ENCODE data around the gene TRPM2.
A peak's percentile ranks its signal among the peaks of the same experiment; 100 is the strongest.

The TRPM2 gene

DNA sequence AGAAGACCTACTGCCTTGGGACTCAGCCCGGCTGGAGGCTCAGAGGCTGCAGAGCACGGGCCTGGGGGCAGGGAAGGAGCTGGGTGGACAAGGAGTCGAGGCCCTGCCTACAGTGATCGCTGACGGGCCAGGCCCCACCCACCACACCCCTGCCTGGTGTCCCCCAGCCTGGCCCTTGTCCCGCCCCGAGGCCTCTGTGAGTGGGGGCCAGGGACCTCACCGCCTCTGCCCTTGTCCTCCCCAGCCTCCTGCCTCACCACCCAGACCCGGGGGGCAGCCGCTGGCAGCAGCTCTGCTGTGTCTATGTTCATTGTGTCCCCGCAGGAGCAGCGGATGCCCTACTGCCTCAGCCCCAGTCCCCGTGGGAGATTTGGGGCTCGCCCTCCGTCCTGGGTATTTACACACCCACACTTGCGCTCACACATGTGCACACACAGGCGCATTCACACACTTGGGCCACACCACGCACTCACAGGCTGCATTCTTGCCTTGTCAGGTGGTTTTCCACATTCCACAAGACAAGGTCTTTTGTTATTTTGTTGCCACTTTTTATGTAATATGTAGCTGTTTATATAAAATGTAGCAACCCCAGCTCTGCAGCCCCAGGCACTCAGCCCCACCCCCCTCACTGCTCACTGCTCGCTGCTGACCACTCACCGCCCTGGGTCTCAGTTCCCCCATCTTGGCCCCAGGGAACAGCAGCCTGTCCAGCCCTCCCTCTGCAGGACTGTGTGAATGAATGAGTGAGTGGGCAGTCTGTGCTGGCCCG is 46.3 kb upstream of the TRPM2 start:
- Histone ChIP-seq H3K79me1 (ENCODE audit: low read length) (no peaks in the 10 kb centered on the region), H3K4me3 (ENCODE audit: low read depth, low read length) (no peak overlapping the region), H3K4me1 (ENCODE audit: control insufficient read depth in 1 of 2, insufficient read depth in 2 of 2, low read length in 2 of 2) (no peaks in the 10 kb centered on the region), H2AFZ (ENCODE audit: insufficient read depth, low read length, poor library complexity) (no peak overlapping the region), H2BK12ac (ENCODE audit: low read length) (no peak overlapping the region), H4K12ac (ENCODE audit: low read depth, low read length) (no peak overlapping the region), H3K4me2 (ENCODE audit: low read length) (no peak overlapping the region), H3K4ac (ENCODE audit: low read depth, low read length) (no peak overlapping the region), H3K36me3 (ENCODE audit: control insufficient read depth in 1 of 2, insufficient read depth in 2 of 2, low read length in 2 of 2) (peaks cover 39 to 40% of the 10 kb centered on the region in 2 experiments), H3K27me3 (ENCODE audit: insufficient read depth, low read length) (no peaks in the 10 kb centered on the region), H4K91ac (ENCODE audit: low read depth, low read length) (no peak overlapping the region), H3K14ac (ENCODE audit: low read length) (no peak overlapping the region), H3K18ac (ENCODE audit: low read length) (peak overlapping the region; percentile 2), H3K27ac (ENCODE audit: low read depth, low read length) (no peak overlapping the region), H3K23ac (ENCODE audit: low read length) (no peak overlapping the region), H3K9ac (ENCODE audit: low read length) (no peak overlapping the region), H2AK5ac (ENCODE audit: low read length) (no peak overlapping the region), H3K9me3 (ENCODE audit: insufficient read depth, low read depth, low read length) (peaks cover 1% of the 10 kb centered on the region), H2BK120ac (ENCODE audit: insufficient read depth, low read length, poor library complexity) (no peak overlapping the region), H4K8ac (ENCODE audit: low read depth, low read length) (no peak overlapping the region), H2BK5ac (ENCODE audit: low read depth, low read length, poor library complexity) (no peak overlapping the region), H3K79me2 (ENCODE audit: control insufficient read depth, insufficient read depth, low read length, poor library complexity) (no peaks in the 10 kb centered on the region)
- no peak for DNase-seq
- WGBS (ENCODE audit: extremely low coverage, insufficient coverage, insufficient read length), result no CpG with 5 or more reads among the region's 21 CpGs

DNA sequence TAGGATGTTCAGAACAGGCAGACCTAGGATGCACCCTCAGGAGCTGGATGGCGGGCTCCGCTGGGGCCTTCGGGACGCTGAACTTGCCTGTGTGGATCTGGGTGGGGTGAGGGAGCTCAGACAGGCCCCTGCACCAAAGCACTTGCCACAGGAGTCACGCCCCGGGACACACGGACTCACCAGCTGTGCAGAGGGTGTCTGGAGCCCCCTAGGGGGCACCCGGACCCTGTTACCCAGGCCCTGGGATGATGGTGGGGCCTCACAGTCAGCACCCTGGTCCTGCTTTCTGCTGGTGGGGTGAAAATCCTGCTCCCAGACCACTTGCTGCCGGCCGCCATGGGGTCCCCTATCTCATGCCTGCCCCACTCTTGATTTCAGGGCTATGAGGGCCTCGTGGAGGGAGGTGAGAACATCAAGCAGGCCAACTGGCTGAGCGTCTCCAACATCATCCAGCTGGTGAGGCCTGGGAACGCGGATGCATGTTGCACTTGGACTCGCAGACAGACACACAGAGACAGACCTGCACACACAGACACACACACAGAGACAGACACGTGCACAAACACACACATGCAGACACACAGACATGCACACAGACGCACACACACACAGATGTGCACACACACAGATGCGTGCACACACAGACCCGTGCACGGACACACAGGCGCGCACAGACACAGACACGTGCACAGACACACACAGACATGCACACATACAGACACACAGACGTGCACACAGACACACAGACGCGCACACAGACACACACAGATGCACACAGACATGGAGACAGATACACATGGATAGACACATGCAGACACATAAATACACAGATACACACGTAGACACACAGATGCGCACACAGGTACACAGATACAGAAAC is 42.6 kb upstream of the TRPM2 start:
- no CpG with 5 or more reads among the region's 28 CpGs for WGBS (ENCODE audit: extremely low coverage, insufficient coverage, insufficient read length)
- Histone ChIP-seq H3K4me2 (ENCODE audit: low read length) (no peak overlapping the region), H3K27me3 (ENCODE audit: insufficient read depth, low read length) (no peaks in the 10 kb centered on the region)

GRCh38 chr21:44312089-44312488 is 41.3 kb upstream of the TRPM2 start:
- H4K91ac ChIP-seq (ENCODE audit: low read depth, low read length), result no peak overlapping the region
- WGBS (ENCODE audit: extremely low coverage, insufficient coverage, insufficient read length), result no CpG with 5 or more reads among the region's 22 CpGs
- no peak overlapping the region for H3K4me2 ChIP-seq (ENCODE audit: low read length)
- no peak overlapping the region for H3K18ac ChIP-seq (ENCODE audit: low read length)
- no peak overlapping the region for H2AFZ ChIP-seq (ENCODE audit: insufficient read depth, low read length, poor library complexity)
- H3K23ac ChIP-seq (ENCODE audit: low read length), result no peak overlapping the region
- H3K9me3 ChIP-seq (ENCODE audit: insufficient read depth, low read depth, low read length), result peaks cover 6% of the 10 kb centered on the region
- no peak overlapping the region for H4K12ac ChIP-seq (ENCODE audit: low read depth, low read length)
- H2AK5ac ChIP-seq (ENCODE audit: low read length), result no peak overlapping the region
- peaks cover 76 to 81% of the 10 kb centered on the region in 2 experiments for H3K36me3 ChIP-seq (ENCODE audit: control insufficient read depth in 1 of 2, insufficient read depth in 2 of 2, low read length in 2 of 2)
- no peak overlapping the region for H3K4ac ChIP-seq (ENCODE audit: low read depth, low read length)
- no peak overlapping the region for H3K14ac ChIP-seq (ENCODE audit: low read length)
- H3K4me1 ChIP-seq (ENCODE audit: control insufficient read depth in 1 of 2, insufficient read depth in 2 of 2, low read length in 2 of 2), result no peaks in the 10 kb centered on the region
- DNase-seq, result no peak
- no peak overlapping the region for H4K8ac ChIP-seq (ENCODE audit: low read depth, low read length)
- no peak overlapping the region for H2BK120ac ChIP-seq (ENCODE audit: insufficient read depth, low read length, poor library complexity)
- no peak overlapping the region for H2BK5ac ChIP-seq (ENCODE audit: low read depth, low read length, poor library complexity)
- H2BK12ac ChIP-seq (ENCODE audit: low read length), result no peak overlapping the region
- no peak overlapping the region for H3K27ac ChIP-seq (ENCODE audit: low read depth, low read length)
- no peaks in the 10 kb centered on the region for H3K79me1 ChIP-seq (ENCODE audit: low read length)
- no peaks in the 10 kb centered on the region for H3K79me2 ChIP-seq (ENCODE audit: control insufficient read depth, insufficient read depth, low read length, poor library complexity)
- H3K9ac ChIP-seq (ENCODE audit: low read length), result no peak overlapping the region
- H3K4me3 ChIP-seq (ENCODE audit: low read depth, low read length), result no peak overlapping the region
- H3K27me3 ChIP-seq (ENCODE audit: insufficient read depth, low read length), result no peaks in the 10 kb centered on the region

More for the DNA sequence above, 42.6 kb upstream of the TRPM2 start:
- DNase-seq, result no peak
- Histone ChIP-seq H2AK5ac (ENCODE audit: low read length) (no peak overlapping the region), H3K36me3 (ENCODE audit: control insufficient read depth in 1 of 2, insufficient read depth in 2 of 2, low read length in 2 of 2) (peaks cover 72 to 73% of the 10 kb centered on the region in 2 experiments), H3K14ac (ENCODE audit: low read length) (no peak overlapping the region), H3K79me1 (ENCODE audit: low read length) (no peaks in the 10 kb centered on the region), H3K9ac (ENCODE audit: low read length) (no peak overlapping the region), H4K12ac (ENCODE audit: low read depth, low read length) (no peak overlapping the region), H2AFZ (ENCODE audit: insufficient read depth, low read length, poor library complexity) (no peak overlapping the region), H3K4me1 (ENCODE audit: control insufficient read depth in 1 of 2, insufficient read depth in 2 of 2, low read length in 2 of 2) (no peaks in the 10 kb centered on the region), H4K8ac (ENCODE audit: low read depth, low read length) (no peak overlapping the region), H2BK12ac (ENCODE audit: low read length) (no peak overlapping the region), H3K4me3 (ENCODE audit: low read depth, low read length) (peak overlapping the region; percentile 6), H4K91ac (ENCODE audit: low read depth, low read length) (no peak overlapping the region), H3K9me3 (ENCODE audit: insufficient read depth, low read depth, low read length) (peaks cover 1% of the 10 kb centered on the region), H3K27ac (ENCODE audit: low read depth, low read length) (no peak overlapping the region), H3K79me2 (ENCODE audit: control insufficient read depth, insufficient read depth, low read length, poor library complexity) (no peaks in the 10 kb centered on the region), H2BK120ac (ENCODE audit: insufficient read depth, low read length, poor library complexity) (no peak overlapping the region), H3K4ac (ENCODE audit: low read depth, low read length) (no peak overlapping the region), H2BK5ac (ENCODE audit: low read depth, low read length, poor library complexity) (no peak overlapping the region), H3K18ac (ENCODE audit: low read length) (no peak overlapping the region), H3K23ac (ENCODE audit: low read length) (no peak overlapping the region)

DNA sequence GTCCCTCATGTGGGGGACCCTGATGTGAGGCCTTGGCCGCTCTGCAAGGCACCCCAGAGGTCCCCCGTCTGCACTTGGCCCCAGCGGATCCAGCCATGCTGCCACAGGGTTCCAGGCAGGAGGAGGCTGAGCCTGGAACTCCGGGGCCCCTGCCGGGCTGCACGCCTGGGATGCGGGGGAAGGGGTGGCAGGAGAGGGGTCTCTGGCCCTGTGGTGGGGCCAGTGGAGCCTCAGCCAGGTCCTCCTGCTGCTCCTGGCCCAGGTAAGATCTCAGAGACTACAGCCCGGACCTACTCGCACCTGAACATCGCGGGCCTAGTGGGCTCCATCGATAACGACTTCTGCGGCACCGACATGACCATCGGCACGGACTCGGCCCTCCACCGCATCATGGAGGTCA is 40.7 kb upstream of the TRPM2 start:
- no peak overlapping the region for H4K91ac ChIP-seq (ENCODE audit: low read depth, low read length)
- DNase-seq, result no peak
- H3K79me2 ChIP-seq (ENCODE audit: control insufficient read depth, insufficient read depth, low read length, poor library complexity), result no peaks in the 10 kb centered on the region
- no peak overlapping the region for H2BK120ac ChIP-seq (ENCODE audit: insufficient read depth, low read length, poor library complexity)
- H2AFZ ChIP-seq (ENCODE audit: insufficient read depth, low read length, poor library complexity), result no peak overlapping the region
- no peaks in the 10 kb centered on the region for H3K79me1 ChIP-seq (ENCODE audit: low read length)
- H3K9ac ChIP-seq (ENCODE audit: low read length), result no peak overlapping the region
- H4K8ac ChIP-seq (ENCODE audit: low read depth, low read length), result no peak overlapping the region
- no peak overlapping the region for H2BK12ac ChIP-seq (ENCODE audit: low read length)
- WGBS (ENCODE audit: extremely low coverage, insufficient coverage, insufficient read length), result no CpG with 5 or more reads among the region's 19 CpGs
- H3K4me3 ChIP-seq (ENCODE audit: low read depth, low read length), result no peak overlapping the region
- H2BK5ac ChIP-seq (ENCODE audit: low read depth, low read length, poor library complexity), result no peak overlapping the region
- H3K23ac ChIP-seq (ENCODE audit: low read length), result no peak overlapping the region
- H3K27ac ChIP-seq (ENCODE audit: low read depth, low read length), result no peak overlapping the region
- no peak overlapping the region for H3K14ac ChIP-seq (ENCODE audit: low read length)
- H3K27me3 ChIP-seq (ENCODE audit: insufficient read depth, low read length), result no peaks in the 10 kb centered on the region
- H3K18ac ChIP-seq (ENCODE audit: low read length), result no peak overlapping the region
- no peak overlapping the region for H4K12ac ChIP-seq (ENCODE audit: low read depth, low read length)
- H3K36me3 ChIP-seq (ENCODE audit: control insufficient read depth in 1 of 2, insufficient read depth in 2 of 2, low read length in 2 of 2), result peaks cover 76 to 81% of the 10 kb centered on the region in 2 experiments
- no peaks in the 10 kb centered on the region for H3K4me1 ChIP-seq (ENCODE audit: control insufficient read depth in 1 of 2, insufficient read depth in 2 of 2, low read length in 2 of 2)
- H3K9me3 ChIP-seq (ENCODE audit: insufficient read depth, low read depth, low read length), result peaks cover 6% of the 10 kb centered on the region
- no peak overlapping the region for H3K4me2 ChIP-seq (ENCODE audit: low read length)
- H2AK5ac ChIP-seq (ENCODE audit: low read length), result no peak overlapping the region
- no peak overlapping the region for H3K4ac ChIP-seq (ENCODE audit: low read depth, low read length)
